Activated CD4-positive, CD25-positive, alpha-beta regulatory T cell treated with anti-CD3 and anti-CD28 coated beads, Interleukin-2, amount 50 U/mL, for 72 hours (primary cell): ENCODE measurements around the gene KCNAB1.
"Not testable (repeated sequence)": the region's sequence is repeated elsewhere in the genome, so short reads cannot be mapped to it uniquely, and the experiment has no call there.

Experiments used
- DNase-seq: peaks from one replicate; pipeline ENCODE4 v3.0.0; 2021

The KCNAB1 gene

DNA sequence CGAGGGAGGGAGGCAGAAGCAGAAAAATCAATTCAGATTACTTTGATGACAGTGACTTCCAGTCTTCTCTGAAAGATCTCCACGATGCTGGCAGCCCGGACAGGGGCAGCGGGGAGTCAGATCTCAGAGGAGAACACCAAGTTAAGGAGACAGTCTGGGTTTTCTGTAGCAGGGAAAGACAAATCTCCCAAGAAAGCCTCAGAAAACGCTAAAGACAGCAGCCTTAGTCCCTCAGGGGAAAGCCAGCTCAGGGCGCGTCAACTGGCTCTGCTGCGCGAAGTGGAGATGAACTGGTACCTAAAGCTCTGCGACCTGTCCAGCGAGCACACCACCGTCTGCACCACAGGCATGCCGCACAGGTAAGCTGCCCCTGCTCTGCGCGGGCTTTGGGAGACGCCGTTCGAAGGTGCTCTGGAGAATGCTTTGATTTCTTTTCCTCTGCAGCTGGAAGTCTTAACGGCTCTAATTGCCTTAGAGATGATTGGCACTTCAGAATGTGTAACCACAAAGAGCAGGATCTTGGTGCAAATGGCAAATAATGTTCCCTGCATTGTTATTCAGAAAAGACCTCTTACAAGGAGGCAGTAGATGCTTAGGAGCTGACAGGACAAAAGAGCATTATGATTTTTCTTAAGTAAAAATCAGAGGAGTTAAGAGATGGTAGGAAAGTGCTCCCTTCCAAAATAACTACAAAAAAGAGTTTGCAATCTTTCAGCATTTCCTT lies at the start of gene KCNAB1:
KCNAB1 (plus strand) TSS at position 51 of the 724 bp plus-strand sequence.
- DNase-seq: no peak

DNA sequence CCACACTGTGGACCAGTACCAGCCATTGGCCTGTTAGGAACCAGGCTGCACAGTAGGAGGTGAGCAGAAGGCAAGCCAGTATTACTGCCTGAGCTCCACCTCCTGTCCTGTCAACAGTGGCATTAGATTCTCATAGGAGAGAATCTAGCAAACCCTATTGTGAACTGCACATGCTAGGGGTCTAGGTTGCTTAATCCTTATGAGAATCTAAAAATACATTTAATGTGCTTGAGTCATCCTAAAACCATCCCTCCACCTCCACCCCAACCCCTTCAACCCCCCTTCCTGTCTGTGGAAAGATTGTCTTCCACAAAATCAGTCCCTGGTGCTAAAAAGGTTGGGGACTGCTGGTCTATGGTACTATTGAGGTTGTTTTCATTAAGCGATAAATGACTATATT lies 49.3 kb upstream of the KCNAB1 start:
- no peak for DNase-seq

DNA sequence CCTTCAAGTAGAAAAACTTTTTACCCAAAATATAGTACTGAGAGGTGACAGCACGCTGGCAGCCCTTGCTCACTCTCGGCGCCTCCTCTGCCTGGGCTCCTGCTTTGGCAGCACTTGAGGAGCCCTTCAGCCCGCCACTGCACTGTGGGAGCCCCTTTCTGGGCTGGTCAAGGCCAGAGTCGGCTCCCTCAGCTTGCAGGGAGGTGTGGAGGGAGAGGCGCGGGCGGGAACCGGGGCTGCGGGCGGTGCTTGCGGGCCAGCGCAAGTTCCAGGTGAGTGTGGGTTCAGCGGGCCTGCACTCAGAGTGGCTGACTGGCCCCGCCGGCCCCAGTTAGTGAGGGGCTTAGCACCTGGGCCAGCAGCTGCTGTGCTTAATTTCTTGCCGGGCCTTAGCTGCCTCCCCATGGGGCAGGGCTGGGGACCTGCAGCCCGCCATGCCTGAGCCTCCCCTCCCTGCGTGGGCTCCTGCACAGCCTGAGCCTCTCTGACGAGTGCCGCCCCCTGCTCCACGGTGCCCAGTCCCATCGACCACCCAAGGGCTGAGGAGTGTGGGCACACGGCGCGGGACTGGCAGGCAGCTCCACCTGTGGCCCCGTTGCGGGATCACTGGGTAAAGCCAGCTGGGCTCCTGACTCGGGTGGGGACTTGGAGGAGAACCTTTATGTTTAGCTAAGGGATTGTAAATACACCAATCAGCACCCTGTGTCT lies 47.3 kb upstream of the KCNAB1 start:
- not testable (repeated sequence) for DNase-seq

DNA sequence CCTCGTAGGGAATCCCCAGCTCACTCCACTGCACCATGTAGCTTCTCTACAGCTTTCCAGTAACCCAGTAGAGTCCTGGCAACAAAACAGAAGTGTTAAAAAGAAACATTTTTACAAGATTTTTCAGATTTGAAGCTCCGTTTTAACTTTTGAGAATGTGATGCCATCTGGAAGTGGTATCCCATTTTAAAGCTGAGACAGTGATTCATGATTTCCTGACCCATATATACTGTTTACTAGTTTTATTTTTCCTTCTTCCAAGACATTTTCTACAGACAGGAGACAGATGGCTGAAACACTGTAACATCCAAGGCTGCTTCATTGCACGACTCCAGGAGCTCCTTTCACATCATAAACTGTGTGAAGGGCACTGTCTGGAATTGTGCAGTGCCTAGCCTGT lies 30.3 kb upstream of the KCNAB1 start:
- DNase-seq: no peak

DNA sequence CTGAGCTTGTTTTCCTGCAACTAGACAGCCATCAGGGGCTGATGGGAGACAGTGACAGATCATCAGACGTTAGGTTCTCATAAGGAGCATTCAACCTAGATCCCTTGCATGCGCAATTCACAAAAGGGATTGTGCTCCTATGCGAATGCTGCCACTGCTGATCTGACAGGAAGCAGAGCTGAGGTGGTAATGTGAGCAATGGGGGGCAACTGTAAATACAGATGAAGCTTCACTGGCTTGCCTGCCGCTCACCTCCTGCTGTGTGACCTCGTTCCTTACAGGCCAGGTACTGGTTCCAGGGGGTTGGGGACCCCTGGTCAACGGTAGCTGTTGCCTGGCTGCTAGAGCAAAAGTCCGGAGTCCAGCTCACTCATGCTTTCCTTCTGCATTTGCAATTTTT lies 26.4 kb upstream of the KCNAB1 start:
- DNase-seq: no peak

DNA sequence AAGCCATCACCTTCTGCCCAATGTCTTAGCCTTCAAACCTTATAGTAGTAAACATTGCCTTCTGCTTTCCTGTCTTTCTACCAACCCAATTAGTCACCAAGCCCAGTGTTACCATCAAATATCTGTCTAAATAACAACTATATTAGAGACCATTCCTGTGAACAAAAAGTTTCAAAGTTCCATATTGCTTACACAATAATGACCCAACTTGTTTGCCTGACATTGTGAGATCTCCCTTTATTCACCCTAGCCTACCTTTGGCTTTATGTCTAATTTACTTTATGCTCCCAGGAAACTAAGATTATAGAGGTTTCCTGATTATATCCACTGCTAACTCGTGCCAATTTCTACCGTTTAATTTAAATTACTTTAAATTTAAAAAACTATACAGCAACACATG lies 26.0 kb upstream of the KCNAB1 start:
- no peak for DNase-seq

DNA sequence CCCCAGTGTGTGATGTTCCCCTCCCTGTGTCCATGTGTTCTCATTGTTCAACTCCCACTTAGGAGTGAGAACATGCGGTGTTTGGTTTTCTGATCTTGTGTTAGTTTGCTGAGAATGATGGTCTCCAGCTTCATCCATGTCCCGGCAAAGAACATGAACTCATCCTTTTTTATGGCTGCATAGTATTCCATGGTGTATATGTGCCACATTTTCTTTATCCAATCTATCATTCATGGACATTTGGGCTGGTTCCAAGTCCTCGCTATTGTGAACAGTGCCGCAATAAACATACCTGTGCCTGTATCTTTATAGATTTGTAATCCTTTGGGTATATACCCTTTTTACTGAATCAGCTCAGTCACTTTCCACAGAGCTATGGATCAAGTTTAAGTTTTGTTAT lies 24.7 kb upstream of the KCNAB1 start:
- not testable (repeated sequence) for DNase-seq

DNA sequence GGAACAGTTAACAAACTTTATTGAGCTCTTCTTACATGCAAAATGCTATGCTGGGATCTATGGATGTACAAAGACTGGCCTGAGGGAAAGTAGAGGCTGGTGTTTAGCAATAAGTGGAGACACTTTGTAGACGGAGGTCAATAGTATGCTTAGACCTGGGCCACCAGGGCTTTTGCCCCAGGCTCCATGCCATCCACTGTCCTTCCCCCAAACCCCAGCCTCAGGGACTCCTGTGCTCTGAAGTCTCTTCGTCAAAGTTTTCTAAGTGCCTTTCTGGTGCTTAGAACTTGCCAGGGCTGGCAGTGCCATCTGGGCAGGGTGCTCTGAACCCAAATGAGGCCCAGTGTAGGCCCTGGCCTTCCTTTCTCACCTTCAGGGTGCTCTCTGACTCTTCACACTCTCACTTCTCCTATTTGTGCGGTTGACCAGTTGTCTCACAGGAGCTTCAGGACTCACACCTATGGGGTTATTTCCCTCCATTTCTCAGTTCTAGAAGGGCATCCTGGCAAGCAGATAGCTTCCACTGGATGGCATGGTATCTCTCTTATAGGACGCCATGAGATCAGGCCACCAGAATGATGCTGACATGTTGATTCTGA lies 21.8 kb upstream of the KCNAB1 start:
- DNase-seq: no peak

DNA sequence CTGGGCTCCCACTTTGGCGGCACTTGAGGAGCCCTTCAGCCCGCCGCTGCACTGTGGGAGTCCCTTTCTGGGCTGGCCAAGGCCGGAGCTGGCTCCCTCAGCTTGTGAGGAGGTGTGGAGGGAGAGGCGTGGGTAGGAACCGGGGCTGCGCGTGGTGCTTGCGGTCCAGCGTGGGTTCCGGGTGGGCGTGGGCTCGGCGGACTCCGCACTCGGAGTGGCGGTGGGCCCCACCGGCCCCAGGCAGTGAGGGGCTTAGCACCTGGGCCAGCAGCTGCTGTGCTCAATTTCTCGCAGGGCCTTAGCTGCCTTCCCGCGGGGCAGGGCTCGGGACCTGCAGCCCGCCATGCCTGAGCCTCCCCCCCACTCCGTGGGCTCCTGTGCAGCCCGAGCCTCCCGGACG lies 21.0 kb upstream of the KCNAB1 start:
- DNase-seq: not testable (repeated sequence)

DNA sequence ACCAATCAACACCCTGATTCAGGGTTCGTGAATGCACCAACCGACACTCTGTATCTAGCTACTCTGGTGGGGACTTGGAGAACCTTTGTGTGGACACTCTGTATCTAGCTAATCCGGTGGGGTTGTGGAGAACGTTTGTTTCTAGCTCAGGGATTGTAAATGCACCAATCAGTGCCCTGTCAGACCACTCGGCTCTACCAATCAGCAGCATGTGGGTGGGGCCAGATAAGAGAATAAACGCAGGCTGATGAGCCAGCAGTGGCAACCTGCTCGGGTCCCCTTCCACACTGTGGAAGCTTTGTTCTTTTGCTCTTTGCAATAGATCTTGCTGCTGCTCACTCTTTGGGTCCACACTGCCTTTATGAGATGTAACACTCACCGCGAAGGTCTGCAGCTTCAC lies 20.4 kb upstream of the KCNAB1 start:
- DNase-seq: not testable (repeated sequence)

DNA sequence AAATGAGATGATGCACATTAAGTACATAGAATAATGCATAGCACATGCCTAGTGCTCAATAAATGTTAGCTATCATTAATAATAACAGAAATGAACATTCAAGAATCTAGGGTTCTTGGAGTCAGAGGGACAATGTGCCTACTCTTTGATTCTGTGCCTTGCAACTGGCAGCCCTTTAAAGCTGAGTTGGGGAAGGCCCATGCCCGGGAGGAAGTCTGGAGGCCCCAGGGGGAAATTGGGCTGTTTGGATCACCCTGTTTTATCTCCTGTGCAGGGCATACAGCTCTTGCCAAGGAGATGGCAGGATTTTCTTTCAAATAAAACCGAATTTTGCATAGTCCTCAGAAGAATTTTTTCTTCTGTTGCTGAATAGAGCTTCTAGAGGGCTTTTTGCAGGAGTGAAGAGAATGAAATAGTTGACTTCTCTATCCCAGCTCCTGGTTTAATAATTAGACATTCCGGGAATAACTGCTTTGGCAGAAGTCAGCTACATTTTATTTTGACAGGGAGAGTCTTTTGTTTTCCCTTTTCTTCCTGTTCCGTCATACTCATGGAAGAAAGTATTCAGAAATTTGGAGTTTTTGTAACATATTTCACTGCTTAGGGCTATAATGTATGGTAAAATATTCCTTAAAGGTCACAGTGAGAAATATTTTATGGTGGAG lies 18.0 kb upstream of the KCNAB1 start:
- DNase-seq: no peak

DNA sequence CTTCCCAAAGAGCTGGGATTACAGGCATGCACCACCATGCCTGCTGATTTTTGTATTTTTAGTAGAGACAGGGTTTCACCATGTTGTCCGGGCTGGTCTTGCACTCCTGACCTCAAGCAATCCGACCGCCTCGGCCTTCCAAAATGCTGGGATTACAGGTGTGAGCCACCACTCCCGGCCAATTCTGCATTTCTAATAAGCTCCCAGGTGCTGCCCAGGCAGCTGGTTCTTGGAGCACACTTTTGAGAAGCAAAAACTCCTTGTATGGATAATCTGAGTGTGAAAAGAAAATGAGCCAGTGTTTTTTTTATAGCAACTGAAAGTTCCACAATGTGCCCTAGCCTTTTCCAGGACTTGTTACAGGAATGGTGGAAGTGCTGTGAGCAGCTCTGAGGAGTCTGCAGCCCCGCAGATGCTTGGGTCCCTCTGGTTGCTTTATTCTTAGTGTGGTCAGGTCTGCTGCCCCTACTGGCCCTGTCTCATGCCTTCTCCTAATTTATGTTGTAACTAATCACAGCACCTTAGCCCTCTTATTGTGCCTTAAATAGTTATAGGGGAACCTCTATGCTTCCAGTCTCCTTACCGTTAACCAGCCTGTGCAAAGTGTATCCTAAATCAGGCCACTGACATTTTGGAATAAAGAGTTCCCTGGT lies 13.5 kb upstream of the KCNAB1 start:
- no peak for DNase-seq

DNA sequence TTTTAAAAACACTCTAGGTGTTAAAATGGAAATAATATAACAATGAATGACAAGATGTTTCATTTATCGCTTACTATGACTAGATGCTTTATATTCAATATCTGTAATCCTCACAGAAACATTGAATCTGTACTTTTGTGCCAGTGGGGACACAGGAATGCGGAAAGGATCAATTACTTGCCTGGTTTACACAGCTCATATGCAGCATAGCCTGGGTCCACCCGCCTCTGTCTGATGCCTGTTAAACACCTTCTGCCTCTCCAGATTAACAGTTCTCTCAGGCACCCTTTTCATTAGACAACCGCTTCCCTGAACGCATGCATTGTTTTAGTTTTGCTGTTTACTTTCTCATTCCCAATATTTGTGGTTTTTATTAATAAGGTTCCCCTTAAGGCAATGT lies 12.9 kb upstream of the KCNAB1 start:
- DNase-seq: no peak

DNA sequence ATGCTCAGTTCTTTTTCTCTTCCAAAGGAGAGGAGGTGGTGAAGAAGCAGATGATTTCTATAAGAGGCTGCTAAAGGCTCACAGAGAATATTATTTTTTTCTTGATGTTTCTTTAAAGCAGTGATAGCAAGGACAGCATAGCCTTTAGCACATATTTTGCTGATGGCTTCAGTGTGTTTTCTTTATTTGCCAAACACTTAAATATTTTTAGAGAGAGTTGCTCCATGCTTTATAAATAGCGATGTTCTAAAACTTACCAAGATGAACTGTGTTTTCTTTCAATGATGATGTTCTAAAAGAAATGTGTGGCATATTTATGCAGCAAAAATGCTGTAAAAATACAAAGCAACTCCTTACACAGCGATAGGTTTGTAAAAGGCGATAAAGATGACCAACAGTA lies 11.8 kb upstream of the KCNAB1 start:
- no peak for DNase-seq

DNA sequence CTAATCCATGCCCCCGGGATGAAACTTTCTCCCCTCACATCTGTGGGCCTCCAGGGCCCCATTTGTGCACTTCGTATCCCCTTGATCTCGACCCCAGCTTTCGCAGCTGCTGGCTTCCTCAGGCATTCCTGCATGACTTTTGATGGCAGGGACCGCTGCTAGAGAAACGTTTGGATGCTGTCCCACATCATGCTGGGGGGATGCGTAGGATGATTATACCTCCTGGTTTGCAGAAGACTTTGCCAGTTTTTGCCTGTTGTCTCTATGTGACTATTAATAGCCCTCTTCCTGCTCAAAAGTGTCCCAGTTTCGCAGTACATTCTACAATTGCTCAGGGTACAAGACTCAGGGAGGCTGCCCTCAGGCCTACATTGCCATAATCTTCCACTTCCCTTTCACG lies 10.4 kb upstream of the KCNAB1 start:
- no peak for DNase-seq

DNA sequence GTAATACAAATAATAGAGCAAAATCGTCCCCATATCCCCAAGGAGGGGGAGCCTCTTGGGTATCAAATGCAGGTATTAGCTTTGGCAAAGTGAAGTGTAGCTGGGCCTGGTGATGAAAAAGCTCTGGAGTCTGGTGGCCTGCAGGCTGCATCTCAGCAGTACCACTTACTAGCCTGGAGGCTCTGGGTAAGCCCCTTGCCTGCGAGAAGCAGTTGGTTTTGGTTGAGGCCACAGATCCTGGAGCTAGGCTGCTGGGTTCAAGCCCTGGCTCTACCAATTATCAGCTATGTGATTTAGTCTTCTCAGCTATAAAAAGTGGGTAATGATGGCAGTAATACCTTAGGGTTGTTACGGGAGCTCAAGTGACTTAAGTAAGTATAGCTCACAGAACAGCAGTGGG lies 6.1 kb downstream of the KCNAB1 start:
- no peak for DNase-seq

DNA sequence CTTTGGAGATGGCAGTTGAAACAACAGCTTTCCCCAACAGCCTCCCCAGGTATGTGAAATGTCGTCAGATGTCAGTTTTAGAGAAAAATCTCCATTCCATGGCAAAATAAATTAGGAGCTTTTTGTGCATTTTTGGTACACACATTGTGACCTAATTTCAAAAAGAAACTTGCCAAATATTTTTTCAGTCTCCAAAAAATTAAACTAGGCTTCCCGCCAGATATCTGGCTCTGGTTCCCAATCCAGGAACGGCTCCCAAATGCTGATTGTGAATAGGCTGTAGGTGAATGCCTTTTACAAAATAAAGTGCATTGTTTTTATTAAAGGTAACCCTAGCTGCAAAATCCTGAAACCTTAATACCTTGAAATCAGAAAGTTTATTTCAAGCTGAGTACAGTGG lies 10.9 kb downstream of the KCNAB1 start:
- no peak for DNase-seq

DNA sequence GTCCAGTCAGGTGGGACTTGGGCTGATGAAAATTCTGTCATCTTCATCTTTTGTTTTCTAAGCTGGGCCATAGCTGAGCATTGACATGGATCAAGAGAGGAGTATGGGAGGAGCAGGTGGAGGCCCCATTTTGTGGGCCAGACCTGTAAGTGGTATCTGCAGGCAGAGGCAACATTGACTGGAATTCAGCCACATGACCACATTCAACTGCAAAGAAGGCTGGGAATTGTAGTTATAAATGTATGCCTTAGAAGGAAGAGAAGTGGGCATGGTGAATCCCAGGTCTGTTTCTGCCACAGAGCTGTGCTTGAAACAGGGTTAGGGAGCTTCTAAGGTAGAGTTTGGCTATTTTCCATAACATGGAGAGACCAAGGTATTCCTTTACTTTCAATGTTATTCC lies 11.4 kb downstream of the KCNAB1 start:
- DNase-seq: no peak

DNA sequence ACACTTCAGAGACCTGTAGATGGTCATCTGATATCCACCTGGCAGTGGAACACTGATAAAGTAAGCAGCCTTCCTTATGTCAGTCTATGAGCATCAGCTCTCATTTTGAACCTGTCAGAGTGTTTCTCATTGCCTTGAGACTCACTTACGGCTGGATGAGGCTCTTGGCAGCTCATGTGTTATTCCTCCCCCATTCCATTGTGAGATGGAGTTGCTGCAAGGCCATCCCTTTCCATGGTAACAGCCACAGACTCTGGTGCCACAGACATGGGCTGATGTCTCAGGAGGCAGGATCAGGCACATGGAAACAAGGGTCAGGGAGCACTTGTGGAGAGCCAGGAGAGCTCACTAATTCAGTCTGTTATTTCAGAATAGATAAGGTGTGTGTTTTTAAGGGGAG lies 11.9 kb downstream of the KCNAB1 start:
- no peak for DNase-seq

DNA sequence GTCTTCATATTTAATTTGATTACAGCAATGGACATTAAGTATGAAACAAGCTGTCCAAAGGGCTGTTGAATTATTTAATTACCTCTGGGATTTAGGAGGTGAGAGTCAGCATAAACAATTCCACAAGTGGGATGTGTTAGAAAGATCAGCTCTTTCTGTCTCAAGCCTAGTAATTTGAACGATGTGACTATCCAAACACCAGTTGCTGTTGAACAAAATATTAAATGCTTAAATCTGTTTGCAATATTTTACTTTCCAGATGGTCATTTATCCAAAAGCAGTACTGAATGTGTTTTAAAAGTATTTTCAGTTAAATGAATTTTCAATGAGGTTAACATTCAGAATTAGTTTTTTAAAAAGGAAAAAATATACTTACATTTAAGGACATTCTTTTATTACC lies 12.7 kb downstream of the KCNAB1 start:
- no peak for DNase-seq

DNA sequence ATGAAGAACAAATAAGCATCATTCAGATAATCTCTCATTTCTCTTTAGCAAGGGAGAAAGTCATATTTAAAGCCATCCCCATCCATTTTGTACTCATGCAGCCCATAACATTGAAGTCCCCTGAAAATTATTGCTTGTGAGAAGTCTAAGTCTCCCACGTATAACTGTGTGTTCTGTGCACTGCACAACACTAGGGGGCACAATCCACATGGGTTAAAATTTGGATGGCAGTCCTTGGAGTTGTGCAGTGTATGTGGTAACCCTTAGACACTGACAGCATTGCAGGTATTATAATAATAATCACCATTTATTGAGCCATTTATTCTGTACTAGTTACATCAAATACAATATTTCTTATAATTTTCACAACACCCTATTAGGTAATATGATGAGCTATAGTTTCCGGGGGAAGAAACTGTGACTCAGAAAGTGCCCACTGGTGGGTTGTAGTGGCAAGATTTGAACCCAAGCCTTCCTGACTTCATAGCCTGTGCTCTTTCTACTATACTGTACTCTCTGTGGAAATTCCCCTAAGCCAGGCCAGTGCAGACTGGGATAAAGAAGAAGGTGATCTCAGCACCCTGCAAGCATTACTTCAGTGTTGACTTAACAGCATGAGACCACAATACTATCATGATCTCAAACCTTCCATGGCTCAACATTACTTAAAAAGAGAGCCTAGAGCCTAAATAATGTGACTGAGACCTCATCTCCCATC lies 15.7 kb downstream of the KCNAB1 start:
- no peak for DNase-seq

DNA sequence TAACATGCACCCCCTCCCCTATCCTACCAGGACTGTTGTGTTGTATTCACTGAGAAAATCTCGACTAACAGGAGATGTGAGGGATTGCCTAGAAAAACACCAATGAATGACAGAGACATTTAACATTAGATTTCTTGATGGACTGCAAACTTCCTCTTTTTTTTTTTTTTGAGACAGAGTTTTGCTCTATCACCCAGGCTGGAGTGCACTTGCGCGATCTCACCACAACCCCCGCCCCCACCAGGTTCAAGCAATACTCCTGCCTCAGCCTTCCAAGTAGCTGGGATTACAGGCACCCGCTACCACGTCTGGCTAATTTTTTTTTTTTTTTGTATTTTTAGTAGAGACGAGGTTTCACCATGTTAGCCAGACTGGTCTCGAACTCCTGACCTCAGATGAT lies 17.0 kb downstream of the KCNAB1 start:
- DNase-seq: not testable (repeated sequence)
